Lung (tissue), 12 donors: Measurements from ENCODE around the gene ROS1. TPM values are rescaled to one million over a fixed set of nuclear protein-coding genes. Genes with fewer than 3 reads are reported as not detected.
A peak's percentile ranks its signal among the peaks of the same experiment; 100 is the strongest.

Experiments
- ATAC-seq: fragments of 200-7000 bp; cut with Tn5 transposase; one replicate; pipeline ENCODE4 v1.9.1; 2020; ENCODE audit warnings: moderate number of reproducible peaks; ENCODE audit not compliant: insufficient read depth, low FRiP score
- DNase-seq, 3 donors: peaks; one replicate each; pipeline ENCODE4 v3.0.0-alpha.2; 2013 to 2017
- H3K27ac ChIP-seq, 2 donors: one replicate each; pipeline ENCODE4 v1.5.1; 2013; ENCODE audit warnings: mild to moderate bottlenecking in 2 of 2, moderate library complexity in 2 of 2, control low read depth in 1 of 2, inconsistent platforms in 1 of 2, low read depth in 1 of 2, low read length in 1 of 2
- H3K27me3 ChIP-seq, 3 donors: one replicate each; pipeline ENCODE4 v1.5.1; 2013; ENCODE audit warnings: low read length in 2 of 3; ENCODE audit not compliant: control insufficient read depth in 3 of 3, insufficient read depth in 3 of 3
- H3K36me3 ChIP-seq, 4 donors: one replicate each; pipeline ENCODE4 v1.5.1; 2013; ENCODE audit warnings: low read length in 4 of 4, mild to moderate bottlenecking in 1 of 4, moderate library complexity in 1 of 4; ENCODE audit not compliant: control insufficient read depth in 4 of 4, insufficient read depth in 4 of 4
- H3K4me1 ChIP-seq, 5 donors: one replicate each; pipeline ENCODE4 v1.5.1; 2013; ENCODE audit warnings: low read length in 5 of 5, mild to moderate bottlenecking in 2 of 5, moderate library complexity in 1 of 5; ENCODE audit not compliant: control insufficient read depth in 5 of 5, insufficient read depth in 5 of 5
- H3K4me3 ChIP-seq: one replicate; pipeline ENCODE4 v1.5.1; 2013; ENCODE audit warnings: mild to moderate bottlenecking, control low read depth, moderate library complexity
- H3K9ac ChIP-seq, 2 donors: one replicate each; pipeline ENCODE4 v1.5.1; 2013; ENCODE audit warnings: low read length in 2 of 2, control low read depth in 1 of 2; ENCODE audit not compliant: insufficient read depth in 1 of 2
- H3K9me3 ChIP-seq, 4 donors: one replicate each; pipeline ENCODE4 v1.5.1; 2013; ENCODE audit warnings: low read length in 3 of 4, mild to moderate bottlenecking in 1 of 4, moderate library complexity in 1 of 4; ENCODE audit not compliant: control insufficient read depth in 4 of 4, insufficient read depth in 3 of 4
- CTCF ChIP-seq: IDR thresholded peaks from 2 replicates; pipeline ENCODE4 v1.5.1; 2012; ENCODE audit warnings: mild to moderate bottlenecking; ENCODE audit errors: control extremely low read depth, extremely low read depth
- WGBS, 2 donors: extraction: QIAGEN DNeasy Blood & Tissue Kit; methylation state at CpG; one replicate each; pipeline ENCODE4 v1.1.7; 2013; 5-methylcytosine and 5-hydroxymethylcytosine counted together
- polyA plus RNA-seq, 2 donors: library from polyadenylated mRNA; stranded (reverse); fragments of 200-250 nt; gene quantifications; one replicate each; pipeline ENCODE4 v1.2.1, GENCODE V29; 2013
- total RNA-seq, 2 donors: library from RNA; depleted of rRNA in 1 of 2; stranded (reverse); fragments of >200 nt in 1 of 2; gene quantifications; one replicate each; pipeline ENCODE4 v1.2.1, GENCODE V29; 2014 to 2021
- donor health status: control.
- donor health status: control.
- donor health status: Bipolar disorder and iron deficiency.
- donor health status: healthy.
- donor health status: DM: yes; HTN: yes; CAD: no.

ROS1 gene
- total and polyA plus RNA-seq, 4 donors: 15.5 to 263 (median 59.4) TPM

GRCh38 chr6:117304446-117304845 lies 121.3 kb downstream of the ROS1 start:
- Histone ChIP-seq H3K4me3 (no peak overlapping the region), H3K27ac (no peak overlapping the region), H3K9ac (no peak overlapping the region), H3K27me3 (no peaks in the 10 kb centered on the region), H3K36me3 (no peaks in the 10 kb centered on the region), H3K4me1 (no peaks in the 10 kb centered on the region), H3K9me3 (no peaks in the 10 kb centered on the region)
- DNase-seq: no peak
- 85 to 89% methylated on average over 2 of the region's 2 CpGs for WGBS, 2 donors
- TF ChIP-seq CTCF: no peak
- no peak for ATAC-seq

GRCh38 chr6:117303323-117303722 lies 122.4 kb downstream of the ROS1 start:
- no peak overlapping the region for H3K27ac ChIP-seq
- DNase-seq (no peak), ATAC-seq (no peak)
- H3K4me1 ChIP-seq: no peaks in the 10 kb centered on the region
- no peak overlapping the region for H3K4me3 ChIP-seq
- H3K9me3 ChIP-seq: no peaks in the 10 kb centered on the region
- no peaks in the 10 kb centered on the region for H3K36me3 ChIP-seq
- 71 to 77% methylated on average over 3 of the region's 3 CpGs for WGBS, 2 donors
- H3K27me3 ChIP-seq: no peaks in the 10 kb centered on the region
- no peak for TF ChIP-seq CTCF
- no peak overlapping the region for H3K9ac ChIP-seq

GRCh38 chr6:117298941-117299340 lies 126.8 kb downstream of the ROS1 start:
- H3K9ac ChIP-seq: no peak overlapping the region
- no peak overlapping the region for H3K27ac ChIP-seq
- DNase-seq (no peak), ATAC-seq (no peak)
- WGBS, 2 donors: 94 to 97% methylated on average over 3 of the region's 3 CpGs
- no peak for TF ChIP-seq CTCF
- H3K27me3 ChIP-seq: no peaks in the 10 kb centered on the region
- H3K4me3 ChIP-seq: no peak overlapping the region
- H3K36me3 ChIP-seq: no peaks in the 10 kb centered on the region
- H3K4me1 ChIP-seq: no peaks in the 10 kb centered on the region
- H3K9me3 ChIP-seq: no peaks in the 10 kb centered on the region

GRCh38 chr6:117290173-117290846 lies 135.4 kb downstream of the ROS1 start:
- DNase-seq (peak in 2 of 3 donors; percentile 45 to 52), ATAC-seq (no peak)
- Histone ChIP-seq H3K4me1 (peaks cover 0 to 7% (median 0%) of the 10 kb centered on the region in 5 donors), H3K36me3 (no peaks in the 10 kb centered on the region), H3K4me3 (no peak overlapping the region), H3K9ac (no peak overlapping the region), H3K27me3 (peaks cover 0 to 2% (median 0%) of the 10 kb centered on the region in 3 donors), H3K9me3 (no peaks in the 10 kb centered on the region), H3K27ac (no peak overlapping the region)
- TF ChIP-seq CTCF: no peak
- WGBS, 2 donors: 42 to 46% methylated on average over 3 of the region's 3 CpGs
